ENCODE measurements around the gene TTC39A. TPM values are rescaled to one million over a fixed set of nuclear protein-coding genes. Genes with fewer than 3 reads are reported as not detected.

Gene TTC39A
- total RNA-seq, 1 experiment from 2014 or later, result 8.3 TPM

GRCh38 chr1:51311826-51312225 is 18.5 kb downstream of the TTC39A start:
- in situ Hi-C loops (cut with HindIII; ENCODE audit: low pct_unique_long_range_greater_than_20kb, low sequenced_read_pairs), result no loop called here
- ChIA-PET POLR2A (no interaction called here), CTCF (no interaction called here)
- Histone ChIP-seq H3K27ac (ENCODE audit: low read length) (no peak overlapping the region), H3K4me1 (ENCODE audit: control insufficient read depth, insufficient read depth, low read length) (peaks cover 10% of the 10 kb centered on the region), H3K9me3 (ENCODE audit: control insufficient read depth, insufficient read depth, low read depth, low read length) (no peaks in the 10 kb centered on the region), H3K4me3 (ENCODE audit: low read depth in 2 of 2, low read length in 2 of 2) (no peak overlapping the region), H3K27me3 (ENCODE audit: control insufficient read depth, insufficient read depth, low read length) (no peaks in the 10 kb centered on the region), H3K36me3 (ENCODE audit: control insufficient read depth, insufficient read depth, low read length) (no peaks in the 10 kb centered on the region)
- intact Hi-C loops (cut with micrococcal nuclease; ENCODE audit: unreplicated experiment), result no loop called here
- no TSS peak for BruUV-seq (replicated peaks)
- ATAC-seq, result no peak
- TF ChIP-seq REST (IDR thresholded peaks at IDR 0.05; ENCODE audit: insufficient read depth in 1 of 2, low read depth in 2 of 2, low read length in 1 of 2) (no peak), SIN3A (IDR thresholded peaks at IDR 0.05; ENCODE audit: borderline replicate concordance, insufficient read depth, low read depth, low read length) (no peak), TCF7L2 (IDR thresholded peaks at IDR 0.05; ENCODE audit: low read depth, low read length) (no peak), POLR2AphosphoS5 (IDR thresholded peaks at IDR 0.05; ENCODE audit: low read depth, low read length) (no peak), CTCF (IDR thresholded peaks at IDR 0.05) (no peak)
- no peak for DNase-seq (ENCODE audit: low read depth, low spot score)

GRCh38 chr1:51310871-51311613 is 19.3 kb downstream of the TTC39A start:
- no TSS peak for BruUV-seq (replicated peaks)
- Histone ChIP-seq H3K4me3 (ENCODE audit: low read depth in 2 of 2, low read length in 2 of 2) (no peak overlapping the region), H3K27me3 (ENCODE audit: control insufficient read depth, insufficient read depth, low read length) (no peaks in the 10 kb centered on the region), H3K4me1 (ENCODE audit: control insufficient read depth, insufficient read depth, low read length) (peaks cover 10% of the 10 kb centered on the region), H3K27ac (ENCODE audit: low read length) (no peak overlapping the region), H3K9me3 (ENCODE audit: control insufficient read depth, insufficient read depth, low read depth, low read length) (no peaks in the 10 kb centered on the region), H3K36me3 (ENCODE audit: control insufficient read depth, insufficient read depth, low read length) (no peaks in the 10 kb centered on the region)
- CTCF ChIA-PET, result no interaction called here
- in situ Hi-C loops (cut with HindIII; ENCODE audit: low pct_unique_long_range_greater_than_20kb, low sequenced_read_pairs), result no loop called here
- DNase-seq (ENCODE audit: low read depth, low spot score) (no peak), ATAC-seq (no peak)
- TF ChIP-seq POLR2AphosphoS5 (IDR thresholded peaks at IDR 0.05; ENCODE audit: low read depth, low read length) (no peak), SIN3A (IDR thresholded peaks at IDR 0.05; ENCODE audit: borderline replicate concordance, insufficient read depth, low read depth, low read length) (no peak), CTCF (IDR thresholded peaks at IDR 0.05) (no peak), REST (IDR thresholded peaks at IDR 0.05; ENCODE audit: insufficient read depth in 1 of 2, low read depth in 2 of 2, low read length in 1 of 2) (no peak), TCF7L2 (IDR thresholded peaks at IDR 0.05; ENCODE audit: low read depth, low read length) (no peak)
- POLR2A ChIA-PET, result no interaction called here
- intact Hi-C loops (cut with micrococcal nuclease; ENCODE audit: unreplicated experiment), result no loop called here

Measured in Panc1 (cell line).